ENCODE data around the gene CCDC85B.

Gene CCDC85B

DNA sequence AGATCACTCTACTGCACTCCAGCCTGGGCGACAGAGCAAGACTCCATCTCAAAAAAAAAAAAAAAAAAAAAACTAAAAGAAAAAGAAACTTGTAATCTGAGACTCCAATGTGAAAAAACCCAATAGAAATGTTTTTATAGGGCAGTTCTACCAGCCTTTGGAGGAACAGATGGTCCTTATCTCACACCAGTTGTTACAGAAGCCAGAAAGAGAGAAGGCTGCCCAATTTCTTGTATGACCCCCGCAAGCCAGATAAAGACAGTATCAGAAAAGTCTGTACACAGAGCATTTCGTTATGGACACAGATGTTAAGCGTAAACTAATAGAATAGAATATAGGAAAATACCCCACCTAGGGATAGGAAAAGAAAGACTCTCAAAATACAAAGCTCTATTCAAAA is 43.5 kb downstream of the CCDC85B start:
- peak; percentile 50 for DNase-seq (ENCODE audit: low spot score)

DNA sequence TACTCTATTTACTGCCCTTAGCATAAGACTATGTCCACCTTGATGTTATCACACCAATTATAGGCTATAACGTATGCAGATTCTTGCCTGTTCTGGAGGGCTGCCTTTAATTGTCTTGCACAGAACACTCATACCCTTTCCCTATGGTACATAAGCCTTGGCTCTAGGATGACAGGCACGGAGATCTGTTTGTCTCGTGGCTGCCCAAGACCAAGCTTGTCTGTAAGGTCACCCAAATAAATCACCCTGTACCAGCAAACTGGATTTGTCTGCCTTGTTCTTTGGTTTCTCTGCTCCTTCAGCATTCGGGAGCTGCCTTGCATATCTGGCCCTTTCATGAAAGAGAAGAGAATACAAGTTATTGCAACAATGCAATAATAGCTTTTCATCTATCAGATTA is 47.3 kb downstream of the CCDC85B start:
- no peak for DNase-seq (ENCODE audit: low spot score)
